ENCODE data around the gene GRK3. TPM values are rescaled to one million over a fixed set of nuclear protein-coding genes. Genes with fewer than 3 reads are reported as not detected.

Gene GRK3
- total RNA-seq, 1 donor from 2014 or later: 3.8 TPM

DNA sequence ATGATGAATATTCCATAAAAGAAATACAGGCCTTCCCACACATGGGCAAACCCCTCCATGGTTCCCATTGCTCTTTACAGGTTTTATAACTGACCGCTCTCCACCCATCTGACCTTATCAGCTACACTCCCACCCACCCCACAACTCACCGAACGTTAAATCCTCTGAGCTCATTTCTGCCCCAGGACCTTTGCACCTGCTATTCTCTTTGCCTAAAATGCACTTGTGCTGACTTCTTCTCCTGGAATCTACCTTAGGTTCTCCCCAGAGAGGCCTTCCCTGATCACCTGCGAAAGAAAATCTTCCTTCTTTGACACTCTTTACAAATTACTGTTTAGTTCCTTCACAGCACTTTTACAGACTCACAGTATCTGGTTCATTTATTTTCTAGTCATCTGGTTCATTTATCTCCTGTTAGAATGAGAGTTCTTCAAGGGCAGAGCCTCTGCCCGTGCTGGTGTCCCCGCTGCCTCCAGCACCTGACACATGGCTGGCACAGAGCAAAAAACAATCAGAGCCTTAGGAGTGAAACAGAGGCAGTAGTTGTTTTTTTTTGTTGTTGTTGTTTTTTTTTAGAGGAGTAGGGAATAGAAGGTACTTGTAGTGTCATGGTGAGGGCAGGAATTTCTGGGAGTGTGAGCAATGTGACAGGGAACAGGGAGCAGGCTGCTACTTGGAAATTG is 21.6 kb upstream of the GRK3 start:
- intact Hi-C loops (cut with micrococcal nuclease): no loop called here
- H3K36me3 ChIP-seq: no peaks in the 10 kb centered on the region
- H3K27ac ChIP-seq (replicated peaks): peak overlapping the region; percentile 65
- H3K4me3 ChIP-seq: no peak overlapping the region
- peaks cover 11% of the 10 kb centered on the region for H3K9me3 ChIP-seq (replicated peaks)
- peaks cover 23% of the 10 kb centered on the region for H3K4me1 ChIP-seq
- TF ChIP-seq, protein P1, sequence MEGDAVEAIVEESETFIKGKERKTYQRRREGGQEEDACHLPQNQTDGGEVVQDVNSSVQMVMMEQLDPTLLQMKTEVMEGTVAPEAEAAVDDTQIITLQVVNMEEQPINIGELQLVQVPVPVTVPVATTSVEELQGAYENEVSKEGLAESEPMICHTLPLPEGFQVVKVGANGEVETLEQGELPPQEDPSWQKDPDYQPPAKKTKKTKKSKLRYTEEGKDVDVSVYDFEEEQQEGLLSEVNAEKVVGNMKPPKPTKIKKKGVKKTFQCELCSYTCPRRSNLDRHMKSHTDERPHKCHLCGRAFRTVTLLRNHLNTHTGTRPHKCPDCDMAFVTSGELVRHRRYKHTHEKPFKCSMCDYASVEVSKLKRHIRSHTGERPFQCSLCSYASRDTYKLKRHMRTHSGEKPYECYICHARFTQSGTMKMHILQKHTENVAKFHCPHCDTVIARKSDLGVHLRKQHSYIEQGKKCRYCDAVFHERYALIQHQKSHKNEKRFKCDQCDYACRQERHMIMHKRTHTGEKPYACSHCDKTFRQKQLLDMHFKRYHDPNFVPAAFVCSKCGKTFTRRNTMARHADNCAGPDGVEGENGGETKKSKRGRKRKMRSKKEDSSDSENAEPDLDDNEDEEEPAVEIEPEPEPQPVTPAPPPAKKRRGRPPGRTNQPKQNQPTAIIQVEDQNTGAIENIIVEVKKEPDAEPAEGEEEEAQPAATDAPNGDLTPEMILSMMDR (IDR thresholded peaks at IDR 0.05; ENCODE audit: borderline replicate concordance): no peak
- H3K27me3 ChIP-seq (ENCODE audit: low read depth): no peaks in the 10 kb centered on the region
- DNase-seq: no peak

DNA sequence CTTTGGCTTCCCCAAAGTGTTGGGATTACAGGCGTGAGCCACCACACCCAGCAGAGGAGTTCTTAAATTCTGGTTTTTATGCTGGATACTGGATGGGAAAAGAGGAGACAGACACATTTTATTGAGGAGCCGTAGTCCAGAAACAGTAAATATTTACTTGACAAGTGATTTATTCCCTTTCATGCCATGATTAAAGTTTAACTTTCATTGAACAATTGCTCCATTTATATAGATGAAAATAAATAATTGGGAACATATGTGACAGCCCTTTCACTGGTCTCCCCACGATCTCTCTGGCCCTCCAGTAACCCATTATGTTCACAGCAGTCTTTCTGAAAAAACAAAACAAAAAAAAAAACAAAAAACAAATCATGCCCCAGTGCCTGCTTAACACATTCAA is 19.3 kb upstream of the GRK3 start:
- TF ChIP-seq, protein P1 (IDR thresholded peaks at IDR 0.05; ENCODE audit: borderline replicate concordance): no peak
- Histone ChIP-seq H3K9me3 (replicated peaks) (peaks cover 11% of the 10 kb centered on the region), H3K4me3 (no peak overlapping the region), H3K27me3 (ENCODE audit: low read depth) (no peaks in the 10 kb centered on the region), H3K27ac (replicated peaks) (no peak overlapping the region), H3K4me1 (peaks cover 17% of the 10 kb centered on the region), H3K36me3 (no peaks in the 10 kb centered on the region)
- intact Hi-C loops (cut with micrococcal nuclease): no loop called here
- DNase-seq: no peak

DNA sequence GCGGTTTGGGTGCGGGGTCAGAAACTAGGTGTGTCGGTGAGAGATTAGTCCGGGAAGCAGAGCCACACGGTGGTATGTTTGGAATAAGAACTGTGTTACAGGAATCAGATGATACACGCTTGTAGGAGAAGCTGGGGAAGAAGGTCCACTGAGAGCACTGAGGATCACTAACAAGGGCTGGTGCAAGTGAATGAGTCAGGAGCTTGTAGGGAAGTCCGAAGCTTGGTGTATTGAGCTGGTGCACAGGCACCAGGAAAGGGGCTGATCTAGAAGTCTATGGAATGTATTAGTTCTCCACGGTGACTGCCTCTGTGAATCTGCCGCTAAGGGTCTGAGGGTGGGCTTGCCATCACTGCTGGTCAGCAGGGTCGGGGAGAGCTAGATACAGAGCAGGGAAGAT is 18.8 kb upstream of the GRK3 start:
- TF ChIP-seq, protein P1 (IDR thresholded peaks at IDR 0.05; ENCODE audit: borderline replicate concordance): no peak
- no peak overlapping the region for H3K27ac ChIP-seq (replicated peaks)
- H3K4me3 ChIP-seq: no peak overlapping the region
- no peak for DNase-seq
- H3K36me3 ChIP-seq: no peaks in the 10 kb centered on the region
- H3K27me3 ChIP-seq (ENCODE audit: low read depth): no peaks in the 10 kb centered on the region
- intact Hi-C loops (cut with micrococcal nuclease): no loop called here
- H3K4me1 ChIP-seq: peaks cover 17% of the 10 kb centered on the region
- peaks cover 11% of the 10 kb centered on the region for H3K9me3 ChIP-seq (replicated peaks)

DNA sequence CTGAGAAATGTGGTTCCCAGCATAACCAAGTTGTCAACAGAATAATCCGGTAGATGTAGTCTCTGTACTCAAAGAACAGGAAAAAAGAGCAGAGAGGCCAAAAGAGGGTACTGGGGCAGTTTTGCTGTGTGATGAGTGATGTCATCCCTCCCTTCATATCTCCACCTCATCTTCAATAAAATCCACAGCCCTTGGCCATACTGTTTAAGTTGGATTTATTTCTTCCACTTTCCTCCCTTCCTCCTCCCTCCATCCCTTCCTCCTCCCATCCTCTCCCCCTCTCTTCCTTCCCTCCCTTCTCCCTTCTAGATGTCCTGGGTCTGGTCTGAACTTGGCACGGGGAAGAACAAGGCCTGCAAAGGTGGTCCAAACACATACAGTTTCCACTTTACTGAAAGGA is 18.2 kb upstream of the GRK3 start:
- H3K27ac ChIP-seq (replicated peaks): no peak overlapping the region
- peaks cover 17% of the 10 kb centered on the region for H3K4me1 ChIP-seq
- TF ChIP-seq, protein P1 (IDR thresholded peaks at IDR 0.05; ENCODE audit: borderline replicate concordance): no peak
- intact Hi-C loops (cut with micrococcal nuclease): no loop called here
- H3K36me3 ChIP-seq: no peaks in the 10 kb centered on the region
- H3K27me3 ChIP-seq (ENCODE audit: low read depth): no peaks in the 10 kb centered on the region
- no peak overlapping the region for H3K4me3 ChIP-seq
- DNase-seq: no peak
- H3K9me3 ChIP-seq (replicated peaks): peaks cover 11% of the 10 kb centered on the region

DNA sequence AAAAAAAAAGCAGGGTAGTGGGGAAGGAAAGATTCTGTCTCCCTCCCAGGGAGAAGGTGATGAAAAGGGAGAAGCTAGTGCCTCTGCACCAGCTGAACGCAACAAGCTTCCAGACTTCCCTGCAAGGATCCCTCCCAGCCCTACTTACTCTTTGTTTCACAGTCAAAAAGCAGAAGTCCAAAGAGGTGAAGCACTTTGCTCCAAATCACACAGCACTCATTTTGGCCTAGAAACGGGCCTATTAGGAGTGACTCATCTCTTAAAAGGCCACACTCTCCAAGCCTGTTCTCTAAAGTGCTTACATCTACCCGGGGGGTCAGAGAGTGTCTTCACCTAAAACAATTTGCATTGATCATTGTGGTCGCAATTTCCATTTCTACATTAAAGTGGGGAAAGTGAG is 17.7 kb upstream of the GRK3 start:
- DNase-seq: no peak
- intact Hi-C loops (cut with micrococcal nuclease): no loop called here
- peaks cover 10% of the 10 kb centered on the region for H3K9me3 ChIP-seq (replicated peaks)

More for the DNA sequence above, 17.7 kb upstream of the GRK3 start:
- Histone ChIP-seq H3K27ac (replicated peaks) (no peak overlapping the region), H3K4me1 (peaks cover 17% of the 10 kb centered on the region), H3K27me3 (ENCODE audit: low read depth) (no peaks in the 10 kb centered on the region), H3K4me3 (no peak overlapping the region), H3K36me3 (no peaks in the 10 kb centered on the region)
- TF ChIP-seq, protein P1 (IDR thresholded peaks at IDR 0.05; ENCODE audit: borderline replicate concordance): no peak
